Heart left ventricle (tissue), 13 donors: ENCODE measurements around the gene LYSMD4.

Source experiments
- POLR2A ChIP-seq, 2 donors: fragments of 450-650 bp; IDR thresholded peaks; one replicate each; pipeline ENCODE4 v1.6.1; 2017; ENCODE audit warnings: antibody characterized with exemption in 2 of 2, mild to moderate bottlenecking in 2 of 2, moderate library complexity in 2 of 2
- TF ChIP-seq, protein P1 (sequence below), 12 donors: fragments of 200-600 bp; sonication (generic) in 4 of 12; IDR thresholded peaks; one replicate each; pipeline versions ENCODE4 v1.5.0 to v1.8.0; 2018 to 2022; ENCODE audit warnings: antibody characterized with exemption in 12 of 12, mild to moderate bottlenecking in 5 of 12
- donor health status: ischemic (EF 13 %, LVEDD 7.1; RV severe dilation, severe dysfunction).
- donor health status: DM: no; HTN: yes; CAD: no.
- donor health status: DM: no; HTN: no; CAD: no.
- donor health status: ischemic (EF 25% LVEDD 6.9; RV normal size, moderate dysfunction).
- donor health status: ischemic (EF 25% LVEDD 5.7; RV mildly dilated, moderate dysfunction).
- donor health status: ischemic (EF 35%, LVEDD 5.7; RV mildly dilated, moderate dysfunction).
- donor health status: nonischemic (EF 11% LVEDD 7.7; RV severe dilation, severe dysfunction).
- donor health status: DM: yes; HTN: yes; CAD: no.
- donor health status: PGD.
- donor health status: ischemic (EF 29% LVEDD 5.4; RV normal size, mild dysfunction).
- donor health status: nonischemic (EF 23%, LVEDD 6.1; RV moderate dilation, normal function).

DNA sequence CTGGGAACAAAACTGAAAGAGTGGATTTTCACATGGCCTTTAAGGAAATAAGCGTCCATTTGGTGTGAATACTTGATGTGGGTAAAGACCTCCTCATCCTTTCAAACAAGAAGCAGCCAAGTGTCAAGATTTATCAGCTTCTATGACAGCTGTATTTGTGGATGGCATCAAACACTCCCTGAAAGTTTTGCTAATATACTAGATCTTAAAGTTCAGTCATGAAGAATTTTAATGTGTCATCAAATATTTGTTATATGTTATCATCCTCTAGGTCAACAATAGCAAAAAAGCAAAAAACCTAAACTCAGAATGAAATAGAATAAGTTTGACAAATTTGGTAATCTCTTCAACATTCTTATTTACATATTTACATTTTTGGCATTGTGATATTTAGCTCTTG, 29.1 kb upstream of the LYSMD4 start:
- TF ChIP-seq, protein P1, sequence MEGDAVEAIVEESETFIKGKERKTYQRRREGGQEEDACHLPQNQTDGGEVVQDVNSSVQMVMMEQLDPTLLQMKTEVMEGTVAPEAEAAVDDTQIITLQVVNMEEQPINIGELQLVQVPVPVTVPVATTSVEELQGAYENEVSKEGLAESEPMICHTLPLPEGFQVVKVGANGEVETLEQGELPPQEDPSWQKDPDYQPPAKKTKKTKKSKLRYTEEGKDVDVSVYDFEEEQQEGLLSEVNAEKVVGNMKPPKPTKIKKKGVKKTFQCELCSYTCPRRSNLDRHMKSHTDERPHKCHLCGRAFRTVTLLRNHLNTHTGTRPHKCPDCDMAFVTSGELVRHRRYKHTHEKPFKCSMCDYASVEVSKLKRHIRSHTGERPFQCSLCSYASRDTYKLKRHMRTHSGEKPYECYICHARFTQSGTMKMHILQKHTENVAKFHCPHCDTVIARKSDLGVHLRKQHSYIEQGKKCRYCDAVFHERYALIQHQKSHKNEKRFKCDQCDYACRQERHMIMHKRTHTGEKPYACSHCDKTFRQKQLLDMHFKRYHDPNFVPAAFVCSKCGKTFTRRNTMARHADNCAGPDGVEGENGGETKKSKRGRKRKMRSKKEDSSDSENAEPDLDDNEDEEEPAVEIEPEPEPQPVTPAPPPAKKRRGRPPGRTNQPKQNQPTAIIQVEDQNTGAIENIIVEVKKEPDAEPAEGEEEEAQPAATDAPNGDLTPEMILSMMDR (IDR thresholded peaks at IDR 0.05): no peak
- TF ChIP-seq POLR2A (IDR thresholded peaks at IDR 0.05): no peak
